ENCODE results near the gene YTHDF1.

The YTHDF1 gene

GRCh38 chr20:63247671-63248228 lies 31.8 kb upstream of the YTHDF1 start:
- DNase-seq, result no peak

- no peak for DNase-seq
Observed at GRCh38 chr20:63246490-63247288, 30.8 kb upstream of the YTHDF1 start.

GRCh38 chr20:63244468-63244867 lies 28.5 kb upstream of the YTHDF1 start:
- no peak for DNase-seq

- DNase-seq, result no peak
Observed at GRCh38 chr20:63243604-63244247, 27.8 kb upstream of the YTHDF1 start.

- DNase-seq, result no peak
Observed at GRCh38 chr20:63242736-63243135, 26.8 kb upstream of the YTHDF1 start.

GRCh38 chr20:63241272-63241671 lies 25.3 kb upstream of the YTHDF1 start:
- DNase-seq, result no peak

GRCh38 chr20:63240004-63240403 lies 24.1 kb upstream of the YTHDF1 start:
- DNase-seq, result no peak

GRCh38 chr20:63239431-63239830 lies 23.5 kb upstream of the YTHDF1 start:
- no peak for DNase-seq

- DNase-seq, result no peak
Observed at GRCh38 chr20:63238514-63239125, 22.7 kb upstream of the YTHDF1 start.

- no peak for DNase-seq
Observed at GRCh38 chr20:63238031-63238430, 22.1 kb upstream of the YTHDF1 start.

- DNase-seq, result no peak
Observed at GRCh38 chr20:63236116-63236837, 20.3 kb upstream of the YTHDF1 start.

- DNase-seq, result no peak
Observed at GRCh38 chr20:63235399-63235983, 19.6 kb upstream of the YTHDF1 start, which contains the start of gene BIRC7. TSS of gene BIRC7 (plus strand) at chr20:63235905. CDS start at chr20:63236097, 192 bp downstream.

GRCh38 chr20:63234693-63235398 lies 18.9 kb upstream of the YTHDF1 start:
- no peak for DNase-seq

GRCh38 chr20:63233924-63234323 lies 18.0 kb upstream of the YTHDF1 start:
- no peak for DNase-seq

- no peak for DNase-seq
Observed at GRCh38 chr20:63233061-63233344, 17.1 kb upstream of the YTHDF1 start.

GRCh38 chr20:63232235-63233060 lies 16.5 kb upstream of the YTHDF1 start:
- no peak for DNase-seq

GRCh38 chr20:63230800-63231268 lies 14.9 kb upstream of the YTHDF1 start:
- DNase-seq, result no peak

GRCh38 chr20:63228806-63229205 lies 12.9 kb upstream of the YTHDF1 start:
- no peak for DNase-seq

- no peak for DNase-seq
Observed at GRCh38 chr20:63227260-63227659, 11.3 kb upstream of the YTHDF1 start.

GRCh38 chr20:63226042-63226943 lies 10.4 kb upstream of the YTHDF1 start:
- DNase-seq, result no peak
